Hepatocyte (in vitro differentiated cells): ENCODE results near the gene KRCC1.

ENCODE experiments used
- CTCF ChIP-seq: fragments of 200-600 bp; sonication (generic); IDR thresholded peaks from 2 replicates; pipeline ENCODE4 v1.5.1; 2016; ENCODE audit warnings: antibody characterized with exemption, mild to moderate bottlenecking; ENCODE audit not compliant: poor library complexity
- EZH2phosphoT487 ChIP-seq: fragments of 200-600 bp; sonication (generic); IDR thresholded peaks from one replicate; pipeline ENCODE4 v1.6.1; 2018; ENCODE audit warnings: antibody characterized with exemption, mild to moderate bottlenecking, low read depth, moderate library complexity; ENCODE audit not compliant: unreplicated experiment, severe bottlenecking

GRCh38 chr2:88067598-88067997 is 12.0 kb upstream of the KRCC1 start, which contains the start of gene SMYD1:
- TF ChIP-seq CTCF (no peak), EZH2phosphoT487 (no peak)
